ENCODE results near the gene ELK4. TPM values are rescaled to one million over a fixed set of nuclear protein-coding genes. Genes with fewer than 3 reads are reported as not detected.

The ELK4 gene
- total RNA-seq, 1 donor from 2014 or later, result 20.0 TPM

GRCh38 chr1:205612104-205612503 lies 19.7 kb downstream of the ELK4 start:
- Mint-ChIP-seq H3K27me3 (ENCODE audit: unreplicated experiment) (no peaks in the 10 kb centered on the region), H3K4me3 (ENCODE audit: unreplicated experiment) (no peak overlapping the region), H3K9me3 (ENCODE audit: unreplicated experiment) (no peaks in the 10 kb centered on the region), H3K27ac (ENCODE audit: unreplicated experiment) (no peak overlapping the region), H3K4me1 (ENCODE audit: low read depth, unreplicated experiment) (no peaks in the 10 kb centered on the region), H3K36me3 (ENCODE audit: unreplicated experiment) (no peaks in the 10 kb centered on the region)
- no peak for DNase-seq
- no peak for TF ChIP-seq CTCF (IDR thresholded peaks at IDR 0.05; ENCODE audit: partially characterized antibody, unreplicated experiment)

- H3K4me3 Mint-ChIP-seq (ENCODE audit: unreplicated experiment), result no peak overlapping the region
- no peaks in the 10 kb centered on the region for H3K9me3 Mint-ChIP-seq (ENCODE audit: unreplicated experiment)
- no peak for TF ChIP-seq CTCF (IDR thresholded peaks at IDR 0.05; ENCODE audit: partially characterized antibody, unreplicated experiment)
- H3K27me3 Mint-ChIP-seq (ENCODE audit: unreplicated experiment), result no peaks in the 10 kb centered on the region
- DNase-seq, result no peak
- no peak overlapping the region for H3K27ac Mint-ChIP-seq (ENCODE audit: unreplicated experiment)
- H3K4me1 Mint-ChIP-seq (ENCODE audit: low read depth, unreplicated experiment), result no peaks in the 10 kb centered on the region
- no peaks in the 10 kb centered on the region for H3K36me3 Mint-ChIP-seq (ENCODE audit: unreplicated experiment)
Observed at GRCh38 chr1:205610901-205611466, 20.8 kb downstream of the ELK4 start.

DNA sequence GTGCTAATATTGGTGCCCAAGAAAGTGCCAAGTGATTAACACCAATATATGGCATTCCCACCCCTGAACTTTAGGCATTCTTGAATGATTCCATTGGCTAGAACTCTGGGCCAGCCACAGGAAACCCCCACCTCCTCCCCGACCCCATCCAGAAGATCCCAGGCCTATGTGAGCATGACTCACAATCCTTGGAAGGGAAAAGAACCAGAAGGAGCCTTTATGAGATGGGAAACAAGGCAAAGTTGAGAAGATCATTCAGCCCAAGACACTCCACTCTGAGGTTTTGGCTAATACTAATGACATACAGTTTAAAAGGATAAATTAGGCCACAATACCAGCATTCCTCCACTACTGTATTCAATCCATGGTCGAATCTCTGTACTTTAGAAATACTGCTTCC lies 21.8 kb downstream of the ELK4 start:
- no peak for TF ChIP-seq CTCF (IDR thresholded peaks at IDR 0.05; ENCODE audit: partially characterized antibody, unreplicated experiment)
- Mint-ChIP-seq H3K36me3 (ENCODE audit: unreplicated experiment) (no peaks in the 10 kb centered on the region), H3K4me3 (ENCODE audit: unreplicated experiment) (no peak overlapping the region), H3K4me1 (ENCODE audit: low read depth, unreplicated experiment) (no peaks in the 10 kb centered on the region), H3K27ac (ENCODE audit: unreplicated experiment) (no peak overlapping the region), H3K9me3 (ENCODE audit: unreplicated experiment) (no peaks in the 10 kb centered on the region), H3K27me3 (ENCODE audit: unreplicated experiment) (no peaks in the 10 kb centered on the region)
- DNase-seq, result no peak

DNA sequence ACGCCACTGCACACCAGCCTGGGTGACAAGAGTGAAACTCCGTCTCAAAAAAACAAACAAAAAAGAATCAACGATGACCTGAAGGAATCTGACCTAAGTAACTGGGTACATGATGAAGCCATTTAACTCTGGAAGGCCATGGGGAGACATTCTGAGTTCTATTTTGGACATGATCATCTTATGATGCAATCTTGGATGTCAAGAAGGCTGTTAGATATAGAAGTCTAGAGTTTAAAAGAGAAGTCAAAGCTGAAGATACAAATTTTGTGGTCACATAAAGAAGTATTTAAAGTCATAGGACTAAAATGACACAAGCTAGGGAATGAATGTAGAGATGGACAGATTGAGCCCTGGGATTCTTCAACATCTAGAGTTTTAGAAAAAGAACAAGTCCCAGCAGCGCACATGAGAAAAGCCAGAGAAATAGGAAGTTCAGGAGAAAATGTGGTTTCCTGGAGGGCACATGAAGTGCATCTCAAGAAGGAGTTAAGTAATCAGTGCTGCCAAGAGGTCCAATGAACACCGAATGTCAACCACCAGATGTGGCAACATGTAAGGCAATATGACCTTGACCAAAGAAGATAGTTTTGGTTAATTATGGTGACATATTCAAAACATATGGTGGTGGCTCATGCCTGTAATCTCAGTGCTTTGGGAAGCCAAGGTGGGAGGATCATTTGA lies 26.8 kb downstream of the ELK4 start:
- Mint-ChIP-seq H3K36me3 (ENCODE audit: unreplicated experiment) (no peaks in the 10 kb centered on the region), H3K9me3 (ENCODE audit: unreplicated experiment) (peaks cover 2% of the 10 kb centered on the region), H3K27me3 (ENCODE audit: unreplicated experiment) (no peaks in the 10 kb centered on the region), H3K4me1 (ENCODE audit: low read depth, unreplicated experiment) (no peaks in the 10 kb centered on the region), H3K27ac (ENCODE audit: unreplicated experiment) (no peak overlapping the region), H3K4me3 (ENCODE audit: unreplicated experiment) (no peak overlapping the region)
- TF ChIP-seq CTCF (IDR thresholded peaks at IDR 0.05; ENCODE audit: partially characterized antibody, unreplicated experiment), result no peak
- no peak for DNase-seq

DNA sequence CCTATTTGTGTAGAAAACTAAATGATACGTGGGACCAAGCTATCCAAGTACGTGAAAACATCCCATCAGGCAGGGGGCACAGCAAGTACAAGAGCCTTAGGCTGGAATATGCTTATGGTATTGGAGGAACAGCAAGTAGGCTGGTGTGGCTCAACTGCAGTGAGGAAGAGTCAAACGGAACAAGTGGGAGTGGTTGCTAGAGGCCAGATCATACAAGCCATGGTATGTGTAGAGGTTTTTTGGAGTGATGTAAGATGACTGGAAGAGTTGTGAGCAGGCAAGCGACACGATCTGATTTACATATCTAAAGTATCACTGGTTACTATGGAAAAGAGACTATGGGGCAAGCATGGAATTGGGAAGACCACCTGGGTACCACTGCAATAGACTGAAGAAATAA lies 27.8 kb downstream of the ELK4 start:
- no peak for TF ChIP-seq CTCF (IDR thresholded peaks at IDR 0.05; ENCODE audit: partially characterized antibody, unreplicated experiment)
- Mint-ChIP-seq H3K4me1 (ENCODE audit: low read depth, unreplicated experiment) (no peaks in the 10 kb centered on the region), H3K9me3 (ENCODE audit: unreplicated experiment) (peaks cover 3% of the 10 kb centered on the region), H3K4me3 (ENCODE audit: unreplicated experiment) (no peak overlapping the region), H3K36me3 (ENCODE audit: unreplicated experiment) (no peaks in the 10 kb centered on the region), H3K27ac (ENCODE audit: unreplicated experiment) (no peak overlapping the region), H3K27me3 (ENCODE audit: unreplicated experiment) (no peaks in the 10 kb centered on the region)
- DNase-seq, result no peak
